Uterus (tissue), 2 donors: Measurements from ENCODE around the gene TBC1D14.

Source experiments
- POLR2A ChIP-seq, 2 donors: fragments of 450-650 bp; IDR thresholded peaks; one replicate each; pipeline ENCODE4 v1.6.1; 2016; ENCODE audit warnings: antibody characterized with exemption in 2 of 2, mild to moderate bottlenecking in 1 of 2, moderate library complexity in 1 of 2
- TF ChIP-seq, protein P1 (sequence below), 4 experiments: fragments of 200-600 bp in 2 of 4; fragments of 450-650 bp in 2 of 4; sonication (generic) in 2 of 4; IDR thresholded peaks; one replicate each; pipeline ENCODE4 v1.5.1; 2016 to 2019; ENCODE audit warnings: antibody characterized with exemption in 4 of 4, mild to moderate bottlenecking in 2 of 4, moderate library complexity in 1 of 4

DNA sequence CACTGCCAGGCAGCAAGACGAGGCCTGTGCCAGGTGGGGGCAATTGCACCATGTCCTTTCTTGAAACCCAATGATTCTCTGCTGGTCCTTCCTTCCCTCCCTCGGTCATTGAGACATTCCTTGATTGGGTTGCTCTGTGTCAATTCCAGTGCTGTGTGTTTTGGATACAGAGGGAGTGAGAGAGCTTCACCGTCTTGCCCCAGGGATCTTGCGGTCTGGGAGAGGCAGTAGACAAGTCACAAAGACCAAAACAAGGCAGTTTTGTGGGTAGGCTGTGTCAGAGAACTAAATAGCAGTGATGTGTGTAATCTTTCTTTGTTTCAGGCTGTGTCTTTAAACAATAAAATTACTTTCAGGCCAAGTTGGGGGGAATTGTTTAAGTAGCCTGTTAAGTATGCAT, 94.7 kb downstream of the TBC1D14 start:
- TF ChIP-seq, protein P1, sequence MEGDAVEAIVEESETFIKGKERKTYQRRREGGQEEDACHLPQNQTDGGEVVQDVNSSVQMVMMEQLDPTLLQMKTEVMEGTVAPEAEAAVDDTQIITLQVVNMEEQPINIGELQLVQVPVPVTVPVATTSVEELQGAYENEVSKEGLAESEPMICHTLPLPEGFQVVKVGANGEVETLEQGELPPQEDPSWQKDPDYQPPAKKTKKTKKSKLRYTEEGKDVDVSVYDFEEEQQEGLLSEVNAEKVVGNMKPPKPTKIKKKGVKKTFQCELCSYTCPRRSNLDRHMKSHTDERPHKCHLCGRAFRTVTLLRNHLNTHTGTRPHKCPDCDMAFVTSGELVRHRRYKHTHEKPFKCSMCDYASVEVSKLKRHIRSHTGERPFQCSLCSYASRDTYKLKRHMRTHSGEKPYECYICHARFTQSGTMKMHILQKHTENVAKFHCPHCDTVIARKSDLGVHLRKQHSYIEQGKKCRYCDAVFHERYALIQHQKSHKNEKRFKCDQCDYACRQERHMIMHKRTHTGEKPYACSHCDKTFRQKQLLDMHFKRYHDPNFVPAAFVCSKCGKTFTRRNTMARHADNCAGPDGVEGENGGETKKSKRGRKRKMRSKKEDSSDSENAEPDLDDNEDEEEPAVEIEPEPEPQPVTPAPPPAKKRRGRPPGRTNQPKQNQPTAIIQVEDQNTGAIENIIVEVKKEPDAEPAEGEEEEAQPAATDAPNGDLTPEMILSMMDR (IDR thresholded peaks at IDR 0.05), result no peak
- no peak for TF ChIP-seq POLR2A (IDR thresholded peaks at IDR 0.05)
